K562 (cell line): ENCODE results near the gene SLC5A12. TPM values are rescaled to one million over a fixed set of nuclear protein-coding genes. Genes with fewer than 3 reads are reported as not detected.

Experiments
- CHD4 ChIP-seq: fragments of 200-600 bp; sonication (generic); IDR thresholded peaks from 3 replicates; pipeline ENCODE4 v1.6.1; 2012; ENCODE audit warnings: low read depth, mild to moderate bottlenecking, mixed read lengths, low read length, inconsistent platforms; ENCODE audit not compliant: insufficient read depth, insufficient replicate concordance, poor library complexity, severe bottlenecking
- DEAF1 ChIP-seq: fragments of 450-650 bp; formaldehyde crosslinking; IDR thresholded peaks from 2 replicates; pipeline ENCODE4 v1.4.0; 2020; ENCODE audit warnings: mild to moderate bottlenecking, moderate library complexity
- IRF1 ChIP-seq: sonication (generic); formaldehyde crosslinking; IDR thresholded peaks from 2 replicates; pipeline ENCODE4 v1.8.0; 2022; ENCODE audit warnings: missing genetic modification reagents, mild to moderate bottlenecking, borderline replicate concordance
- RBBP5 ChIP-seq: fragments of 200-600 bp; sonication (generic); IDR thresholded peaks from 2 replicates; pipeline ENCODE4 v1.6.1; 2012; ENCODE audit warnings: borderline replicate concordance, mild to moderate bottlenecking, low read length, control low read depth, inconsistent platforms; ENCODE audit not compliant: insufficient read depth, poor library complexity, severe bottlenecking
- RNF2 ChIP-seq: sonication (generic); IDR thresholded peaks from 2 replicates; pipeline ENCODE4 v1.6.1; 2016
- ZBTB11 ChIP-seq, 3 experiments: fragments of 200-800 bp in 1 of 3; fragments of 250-450 bp in 1 of 3; fragments of 450-650 bp in 1 of 3; sonication (Bioruptor Pico) in 1 of 3; sonication (Bioruptor generic) in 1 of 3; formaldehyde crosslinking in 1 of 3; IDR thresholded peaks; 2 replicates each; pipeline versions ENCODE4 v1.6.1 to v1.8.0; 2016 to 2022; ENCODE audit warnings: mild to moderate bottlenecking in 2 of 3, missing genetic modification characterization in 2 of 3, missing compliant biosample characterization in 1 of 3, moderate library complexity in 1 of 3
- polyA plus RNA-seq, 8 experiments: library from polyadenylated mRNA; depleted of rRNA in 4 of 8; stranded (reverse) in 5 of 8; unstranded in 3 of 8; fragments of >200 nt; fragmentation: Nextera tagmentation in 2 of 8; fragmentation: Illumina TruSeq in 1 of 8; extraction: Ambion mirVana in 2 of 8; extraction: Trizol in 1 of 8; gene quantifications; 2 replicates each; pipeline versions ENCODE4 v1.2.1 to v1.2.3, GENCODE V29; 2011 to 2014; ENCODE audit warnings: inconsistent platforms in 1 of 8, missing spikeins in 1 of 8
- total RNA-seq, 7 experiments: library from RNA; depleted of rRNA in 6 of 7; stranded (reverse); fragments of >200 nt in 6 of 7; fragmentation: Illumina TruSeq in 2 of 7; extraction: Trizol in 2 of 7; gene quantifications; 2 replicates each; pipeline versions ENCODE4 v1.2.1 to v1.2.3, GENCODE V29; 2011 to 2021; ENCODE audit warnings: low replicate concordance in 1 of 7

Gene SLC5A12
- total and polyA plus RNA-seq, 9 of the 15 experiments (the other 6 are each of a cell fraction or from before 2014, with no cell fraction given), result 0.03 to 0.16 (median 0.06) TPM; not detected in 5

GRCh38 chr11:26734691-26735090 is 12.8 kb upstream of the SLC5A12 start (continued):
- TF ChIP-seq ZBTB11 (CRISPR knock-in tag; IDR thresholded peaks at IDR 0.05) (no peak), RBBP5 (no peak), CHD4 (no peak), IRF1 (CRISPR knock-in tag) (no peak), RNF2 (no peak), DEAF1 (CRISPR knock-in tag) (no peak)
- TF ChIP-seq, all 486 proteins: peak for 0
